ENCODE measurements around the gene METRN. TPM values are rescaled to one million over a fixed set of nuclear protein-coding genes. Genes with fewer than 3 reads are reported as not detected.

METRN gene
- total RNA-seq, 1 donor from 2014 or later = 116 TPM

- Histone ChIP-seq H3K4me3 (ENCODE audit: low read depth, low read length) (no peak overlapping the region), H3K27me3 (ENCODE audit: control insufficient read depth, insufficient read depth, low read length) (no peaks in the 10 kb centered on the region), H3K36me3 (ENCODE audit: control insufficient read depth, insufficient read depth, low read length) (no peaks in the 10 kb centered on the region)
- no peak for TF ChIP-seq CTCF (IDR thresholded peaks at IDR 0.05; ENCODE audit: insufficient read depth, low read length, poor library complexity, severe bottlenecking)
- DNase-seq (ENCODE audit: low read depth) = no peak
Observed at GRCh38 chr16:669666-670065, 45.3 kb upstream of the METRN start.

GRCh38 chr16:670485-671352 lies 44.2 kb upstream of the METRN start:
- TF ChIP-seq CTCF (IDR thresholded peaks at IDR 0.05; ENCODE audit: insufficient read depth, low read length, poor library complexity, severe bottlenecking) = no peak
- Histone ChIP-seq H3K27me3 (ENCODE audit: control insufficient read depth, insufficient read depth, low read length) (peaks cover 2% of the 10 kb centered on the region), H3K4me3 (ENCODE audit: low read depth, low read length) (no peak overlapping the region), H3K36me3 (ENCODE audit: control insufficient read depth, insufficient read depth, low read length) (no peaks in the 10 kb centered on the region)
- no peak for DNase-seq (ENCODE audit: low read depth)

- TF ChIP-seq CTCF (IDR thresholded peaks at IDR 0.05; ENCODE audit: insufficient read depth, low read length, poor library complexity, severe bottlenecking) = no peak
- no peaks in the 10 kb centered on the region for H3K36me3 ChIP-seq (ENCODE audit: control insufficient read depth, insufficient read depth, low read length)
Observed at GRCh38 chr16:671353-672131, 43.4 kb upstream of the METRN start.

GRCh38 chr16:672371-672770 lies 42.5 kb upstream of the METRN start:
- Histone ChIP-seq H3K36me3 (ENCODE audit: control insufficient read depth, insufficient read depth, low read length) (no peaks in the 10 kb centered on the region), H3K4me3 (ENCODE audit: low read depth, low read length) (no peak overlapping the region), H3K27me3 (ENCODE audit: control insufficient read depth, insufficient read depth, low read length) (peaks cover 15% of the 10 kb centered on the region)
- TF ChIP-seq CTCF (IDR thresholded peaks at IDR 0.05; ENCODE audit: insufficient read depth, low read length, poor library complexity, severe bottlenecking) = no peak
- no peak for DNase-seq (ENCODE audit: low read depth)

More at GRCh38 chr16:671353-672131, 43.4 kb upstream of the METRN start:
- peaks cover 9% of the 10 kb centered on the region for H3K27me3 ChIP-seq (ENCODE audit: control insufficient read depth, insufficient read depth, low read length)
- no peak for DNase-seq (ENCODE audit: low read depth)
- no peak overlapping the region for H3K4me3 ChIP-seq (ENCODE audit: low read depth, low read length)

GRCh38 chr16:672851-673250 lies 42.1 kb upstream of the METRN start:
- H3K36me3 ChIP-seq (ENCODE audit: control insufficient read depth, insufficient read depth, low read length) = no peaks in the 10 kb centered on the region
- TF ChIP-seq CTCF (IDR thresholded peaks at IDR 0.05; ENCODE audit: insufficient read depth, low read length, poor library complexity, severe bottlenecking) = no peak
- DNase-seq (ENCODE audit: low read depth) = no peak
- no peak overlapping the region for H3K4me3 ChIP-seq (ENCODE audit: low read depth, low read length)
- peaks cover 20% of the 10 kb centered on the region for H3K27me3 ChIP-seq (ENCODE audit: control insufficient read depth, insufficient read depth, low read length)
